GM21576 (cell line): ENCODE results near the gene PCDHB16.
"Not testable (repeated sequence)": the region's sequence is repeated elsewhere in the genome, so short reads cannot be mapped to it uniquely, and the experiment has no call there.

Experiments used
- ATAC-seq: cut with Tn5 transposase; IDR thresholded peaks from one replicate; pipeline ENCODE4 v1.9.1; 2021; ENCODE audit warnings: mild to moderate bottlenecking, moderate library complexity; ENCODE audit not compliant: unreplicated experiment

Gene PCDHB16

DNA sequence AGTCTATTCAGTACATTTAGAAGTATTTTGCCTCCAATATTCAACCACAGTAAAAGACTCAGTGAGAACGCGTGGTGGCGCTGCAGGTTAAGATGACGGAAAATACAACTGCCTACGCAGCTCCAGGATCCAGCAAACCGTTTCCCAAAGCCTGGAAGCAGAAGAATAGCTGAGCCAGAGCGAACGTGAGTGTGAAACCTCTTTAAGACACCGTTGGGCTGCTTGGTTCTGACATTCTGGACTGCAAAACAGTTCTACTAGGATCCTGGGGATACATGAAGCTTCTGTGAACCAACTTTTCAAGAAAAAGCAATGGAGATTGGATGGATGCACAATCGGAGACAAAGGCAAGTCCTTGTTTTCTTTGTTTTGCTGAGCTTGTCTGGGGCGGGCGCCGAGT lies at the start of gene PCDHB16:
PCDHB16 (plus strand) TSS at position 140 of the 400 bp plus-strand sequence; CDS start at position 313, 173 bp downstream.
- ATAC-seq: no peak

DNA sequence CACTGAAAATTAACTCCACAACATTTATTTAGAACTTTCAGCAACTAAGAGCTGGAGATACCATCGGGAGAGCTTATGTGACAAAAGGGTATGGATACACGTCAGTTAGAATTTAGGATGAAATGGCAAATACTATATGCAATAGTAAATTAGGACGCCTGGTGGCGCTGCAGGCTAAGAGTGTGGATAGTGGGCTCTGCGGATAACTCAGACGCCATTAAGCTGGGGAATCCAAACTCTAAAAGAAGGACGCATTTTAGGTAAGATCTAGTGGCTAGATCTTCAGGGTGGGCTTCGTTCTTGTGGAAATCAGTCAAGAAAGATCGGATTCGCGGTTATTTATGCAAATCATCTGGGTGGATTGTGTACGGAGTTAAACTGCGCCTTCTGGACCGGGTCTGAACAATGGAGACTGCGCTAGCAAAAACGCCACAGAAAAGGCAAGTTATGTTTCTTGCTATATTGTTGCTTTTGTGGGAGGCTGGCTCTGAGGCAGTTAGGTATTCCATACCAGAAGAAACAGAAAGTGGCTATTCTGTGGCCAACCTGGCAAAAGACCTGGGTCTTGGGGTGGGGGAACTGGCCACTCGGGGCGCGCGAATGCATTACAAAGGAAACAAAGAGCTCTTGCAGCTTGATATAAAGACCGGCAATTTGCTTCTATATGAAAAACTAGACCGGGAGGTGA lies 47.0 kb upstream of the PCDHB16 start, which contains the start of gene PCDHB5:
PCDHB5 (plus strand) TSS at position 177 of the 688 bp plus-strand sequence; CDS start at position 406, 229 bp downstream.
- ATAC-seq: no peak

DNA sequence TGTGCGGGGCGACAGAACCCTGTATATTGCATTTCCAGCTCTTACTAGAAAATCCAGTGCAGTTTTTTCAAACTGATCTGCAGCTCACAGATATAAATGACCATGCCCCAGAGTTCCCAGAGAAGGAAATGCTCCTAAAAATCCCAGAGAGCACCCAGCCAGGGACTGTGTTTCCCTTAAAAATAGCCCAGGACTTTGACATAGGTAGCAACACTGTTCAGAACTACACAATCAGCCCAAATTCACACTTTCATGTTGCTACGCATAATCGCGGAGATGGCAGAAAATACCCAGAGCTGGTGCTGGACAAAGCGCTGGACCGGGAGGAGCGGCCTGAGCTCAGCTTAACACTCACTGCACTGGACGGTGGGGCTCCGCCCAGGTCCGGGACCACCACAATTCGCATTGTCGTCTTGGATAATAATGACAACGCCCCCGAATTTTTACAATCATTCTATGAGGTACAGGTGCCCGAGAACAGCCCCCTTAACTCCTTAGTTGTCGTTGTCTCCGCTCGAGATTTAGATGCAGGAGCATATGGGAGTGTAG lies 46.4 kb upstream of the PCDHB16 start:
- ATAC-seq: no peak

DNA sequence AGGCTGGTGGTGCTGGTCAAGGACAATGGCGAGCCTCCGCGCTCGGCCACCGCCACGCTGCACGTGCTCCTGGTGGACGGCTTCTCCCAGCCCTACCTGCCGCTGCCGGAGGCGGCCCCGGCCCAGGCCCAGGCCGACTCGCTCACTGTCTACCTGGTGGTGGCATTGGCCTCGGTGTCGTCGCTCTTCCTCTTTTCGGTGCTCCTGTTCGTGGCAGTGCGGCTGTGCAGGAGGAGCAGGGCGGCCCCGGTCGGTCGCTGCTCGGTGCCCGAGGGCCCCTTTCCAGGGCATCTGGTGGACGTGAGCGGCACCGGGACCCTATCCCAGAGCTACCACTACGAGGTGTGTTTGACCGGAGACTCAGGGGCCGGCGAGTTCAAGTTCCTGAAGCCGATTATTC lies 44.8 kb upstream of the PCDHB16 start:
- not testable (repeated sequence) for ATAC-seq

DNA sequence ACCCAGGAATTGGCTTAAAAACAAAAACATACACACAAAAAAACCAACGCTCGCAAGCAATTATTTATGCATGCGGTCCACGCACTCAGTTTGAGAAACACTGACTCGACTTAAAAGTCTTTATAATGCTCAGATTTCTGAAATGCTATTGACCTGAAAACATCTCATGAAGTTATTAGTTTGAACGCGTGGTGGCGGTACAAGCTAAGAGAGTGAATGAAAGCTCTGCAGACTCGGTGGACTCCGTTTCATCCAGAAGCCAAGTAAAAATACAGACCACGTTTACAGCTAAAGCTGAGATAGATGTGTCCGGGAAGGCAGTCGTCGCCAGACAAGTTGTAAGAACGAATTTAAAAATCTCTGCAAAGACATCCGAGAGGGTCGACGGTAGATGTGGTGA lies 32.4 kb upstream of the PCDHB16 start, which contains the start of gene PCDHB6:
PCDHB6 (plus strand) TSS at position 246 of the 400 bp plus-strand sequence. CDS start 201 bp downstream, outside the sequence.
- no peak for ATAC-seq

DNA sequence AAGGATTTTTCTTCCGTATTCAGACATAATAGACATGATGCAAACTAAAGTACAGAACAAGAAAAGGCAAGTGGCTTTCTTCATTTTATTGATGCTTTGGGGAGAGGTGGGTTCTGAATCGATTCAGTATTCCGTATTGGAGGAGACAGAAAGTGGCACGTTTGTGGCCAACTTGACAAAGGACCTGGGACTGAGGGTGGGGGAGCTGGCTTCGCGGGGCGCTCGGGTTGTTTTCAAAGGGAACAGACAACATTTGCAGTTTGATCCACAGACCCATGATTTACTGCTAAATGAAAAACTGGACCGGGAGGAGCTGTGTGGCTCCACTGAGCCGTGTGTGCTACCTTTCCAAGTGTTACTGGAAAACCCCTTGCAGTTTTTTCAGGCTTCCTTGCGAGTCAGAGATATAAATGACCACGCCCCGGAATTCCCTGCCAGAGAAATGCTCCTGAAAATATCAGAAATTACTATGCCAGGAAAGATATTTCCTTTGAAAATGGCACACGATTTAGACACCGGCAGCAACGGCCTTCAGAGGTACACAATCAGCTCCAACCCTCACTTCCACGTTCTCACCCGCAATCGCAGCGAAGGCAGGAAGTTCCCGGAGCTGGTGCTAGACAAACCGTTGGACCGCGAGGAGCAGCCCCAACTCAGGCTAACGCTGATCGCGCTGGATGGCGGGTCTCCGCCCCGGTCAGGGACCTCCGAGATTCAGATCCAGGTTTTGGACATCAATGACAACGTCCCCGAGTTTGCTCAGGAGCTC lies 31.8 kb upstream of the PCDHB16 start:
- ATAC-seq: no peak

DNA sequence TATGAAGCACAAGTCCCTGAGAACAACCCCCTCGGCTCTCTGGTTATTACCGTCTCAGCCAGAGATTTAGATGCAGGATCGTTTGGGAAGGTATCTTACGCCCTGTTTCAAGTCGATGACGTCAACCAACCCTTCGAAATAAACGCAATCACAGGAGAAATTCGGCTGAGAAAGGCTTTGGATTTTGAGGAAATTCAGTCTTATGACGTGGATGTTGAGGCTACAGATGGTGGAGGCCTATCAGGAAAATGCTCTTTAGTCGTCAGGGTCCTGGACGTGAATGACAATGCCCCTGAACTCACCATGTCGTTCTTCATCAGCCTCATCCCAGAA lies 31.2 kb upstream of the PCDHB16 start:
- no peak for ATAC-seq

DNA sequence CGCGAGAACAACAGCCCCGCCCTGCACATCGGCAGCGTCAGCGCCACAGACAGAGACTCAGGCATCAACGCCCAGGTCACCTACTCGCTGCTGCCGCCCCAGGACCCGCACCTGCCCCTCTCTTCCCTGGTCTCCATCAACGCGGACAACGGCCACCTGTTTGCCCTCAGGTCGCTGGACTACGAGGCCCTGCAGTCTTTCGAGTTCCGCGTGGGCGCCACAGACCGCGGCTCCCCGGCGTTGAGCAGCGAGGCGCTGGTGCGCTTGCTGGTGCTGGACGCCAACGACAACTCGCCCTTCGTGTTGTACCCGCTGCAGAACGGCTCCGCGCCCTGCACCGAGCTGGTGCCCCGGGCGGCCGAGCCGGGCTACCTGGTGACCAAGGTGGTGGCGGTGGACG lies 30.6 kb upstream of the PCDHB16 start:
- ATAC-seq: not testable (repeated sequence)

DNA sequence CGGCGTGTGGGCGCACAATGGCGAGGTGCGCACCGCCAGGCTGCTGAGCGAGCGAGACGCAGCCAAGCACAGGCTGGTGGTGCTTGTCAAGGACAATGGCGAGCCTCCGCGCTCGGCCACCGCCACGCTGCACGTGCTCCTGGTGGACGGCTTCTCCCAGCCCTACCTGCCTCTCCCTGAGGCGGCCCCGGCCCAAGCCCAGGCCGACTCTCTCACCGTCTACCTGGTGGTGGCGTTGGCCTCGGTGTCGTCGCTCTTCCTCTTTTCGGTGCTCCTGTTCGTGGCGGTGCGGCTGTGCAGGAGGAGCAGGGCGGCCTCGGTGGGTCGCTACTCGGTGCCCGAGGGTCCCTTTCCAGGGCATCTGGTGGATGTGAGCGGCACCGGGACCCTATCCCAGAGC lies 30.1 kb upstream of the PCDHB16 start:
- not testable (repeated sequence) for ATAC-seq

DNA sequence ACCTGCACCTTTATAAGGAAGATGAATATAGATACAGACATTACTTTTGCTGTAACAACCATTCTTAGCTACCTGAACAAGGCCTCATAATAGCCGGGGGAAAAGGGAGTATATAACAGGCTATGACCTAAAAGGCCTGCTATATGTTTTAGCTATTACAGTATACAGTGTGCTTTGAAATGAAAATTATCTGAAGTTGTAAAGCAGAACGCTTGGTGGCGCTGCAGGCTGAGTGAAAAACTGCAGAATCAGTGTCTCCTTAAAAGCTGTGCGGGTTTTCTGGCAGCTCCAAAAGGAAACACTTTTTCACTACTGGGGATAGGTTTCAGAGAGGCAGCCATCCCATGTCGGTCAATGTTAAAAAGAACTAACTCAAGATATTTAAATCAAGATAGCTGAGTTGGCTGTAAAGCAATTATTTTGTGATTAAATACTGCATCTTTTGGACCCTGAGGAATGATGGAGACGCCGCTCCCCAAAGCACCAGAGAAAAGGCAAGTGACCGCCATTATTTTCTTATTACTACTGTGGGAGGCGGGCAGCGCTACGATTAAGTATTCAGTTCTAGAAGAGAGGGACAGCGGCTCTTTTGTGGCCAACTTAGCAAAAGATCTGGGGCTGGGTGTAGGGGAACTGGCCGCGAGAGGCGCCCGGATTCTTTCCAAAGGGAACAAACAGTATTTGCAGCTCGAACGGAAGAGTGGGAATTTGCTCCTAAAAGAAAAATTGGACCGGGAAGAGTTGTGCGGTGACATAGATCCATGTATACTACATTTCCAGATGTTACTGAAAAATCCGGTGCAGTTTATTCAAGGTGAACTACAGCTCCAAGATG lies 26.4 kb upstream of the PCDHB16 start:
- no peak for ATAC-seq

DNA sequence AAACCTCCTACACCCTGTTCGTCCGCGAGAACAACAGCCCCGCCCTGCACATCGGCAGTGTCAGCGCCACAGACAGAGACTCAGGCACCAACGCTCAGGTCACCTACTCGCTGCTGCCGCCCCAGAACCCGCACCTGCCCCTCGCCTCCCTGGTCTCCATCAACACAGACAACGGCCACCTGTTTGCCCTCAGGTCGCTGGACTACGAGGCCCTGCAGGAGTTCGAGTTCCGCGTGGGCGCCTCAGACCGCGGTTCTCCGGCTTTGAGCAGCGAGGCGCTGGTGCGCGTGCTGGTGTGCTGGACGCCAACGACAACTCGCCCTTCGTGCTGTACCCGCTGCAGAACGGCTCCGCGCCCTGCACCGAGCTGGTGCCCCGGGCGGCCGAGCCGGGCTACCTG lies 24.8 kb upstream of the PCDHB16 start:
- ATAC-seq: not testable (repeated sequence)

DNA sequence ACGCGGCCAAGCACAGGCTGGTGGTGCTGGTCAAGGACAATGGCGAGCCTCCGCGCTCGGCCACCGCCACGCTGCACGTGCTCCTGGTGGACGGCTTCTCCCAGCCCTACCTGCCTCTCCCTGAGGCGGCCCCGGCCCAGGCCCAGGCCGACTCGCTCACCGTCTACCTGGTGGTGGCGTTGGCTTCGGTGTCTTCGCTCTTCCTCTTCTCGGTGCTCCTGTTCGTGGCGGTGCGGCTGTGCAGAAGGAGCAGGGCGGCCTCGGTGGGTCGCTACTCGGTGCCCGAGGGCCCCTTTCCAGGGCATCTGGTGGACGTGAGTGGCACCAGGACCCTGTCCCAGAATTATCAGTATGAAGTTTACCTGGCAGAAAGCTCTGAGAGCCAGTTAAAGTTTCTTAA lies 24.3 kb upstream of the PCDHB16 start:
- not testable (repeated sequence) for ATAC-seq

DNA sequence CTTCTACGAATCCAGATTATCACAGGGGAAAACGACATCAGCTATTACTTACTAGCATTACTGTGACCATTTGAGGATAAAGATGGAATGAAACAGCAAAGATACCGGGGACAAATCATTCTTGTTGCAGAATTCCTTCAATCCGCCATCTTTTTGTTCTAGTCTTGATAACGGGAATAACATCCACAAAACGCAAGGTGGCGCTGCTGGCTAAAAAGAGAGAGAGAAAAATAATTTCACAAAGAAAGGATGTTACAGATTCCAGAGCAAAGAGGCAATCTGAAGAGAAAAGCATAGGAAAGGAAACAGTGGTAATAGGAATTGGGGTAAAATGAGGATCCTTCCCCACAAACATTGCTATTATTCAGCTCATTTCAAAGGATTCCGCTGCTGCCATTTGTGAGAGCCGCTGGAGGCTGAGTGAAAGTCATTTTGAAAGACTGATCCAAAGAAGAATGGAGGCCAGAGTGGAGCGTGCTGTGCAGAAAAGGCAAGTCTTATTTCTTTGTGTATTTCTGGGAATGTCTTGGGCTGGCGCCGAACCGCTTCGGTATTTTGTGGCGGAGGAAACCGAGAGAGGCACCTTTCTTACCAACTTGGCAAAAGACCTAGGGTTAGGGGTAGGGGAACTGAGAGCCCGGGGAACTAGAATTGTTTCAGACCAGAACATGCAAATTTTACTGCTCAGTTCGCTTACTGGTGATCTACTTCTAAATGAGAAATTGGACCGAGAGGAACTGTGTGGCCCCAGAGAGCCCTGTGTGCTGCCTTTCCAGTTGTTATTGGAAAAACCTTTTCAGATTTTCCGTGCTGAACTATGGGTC lies 9.6 kb upstream of the PCDHB16 start, which contains the start of gene PCDHB7:
PCDHB7 (plus strand) TSS at position 264 of the 824 bp plus-strand sequence; CDS start at position 456, 192 bp downstream.
- no peak for ATAC-seq

DNA sequence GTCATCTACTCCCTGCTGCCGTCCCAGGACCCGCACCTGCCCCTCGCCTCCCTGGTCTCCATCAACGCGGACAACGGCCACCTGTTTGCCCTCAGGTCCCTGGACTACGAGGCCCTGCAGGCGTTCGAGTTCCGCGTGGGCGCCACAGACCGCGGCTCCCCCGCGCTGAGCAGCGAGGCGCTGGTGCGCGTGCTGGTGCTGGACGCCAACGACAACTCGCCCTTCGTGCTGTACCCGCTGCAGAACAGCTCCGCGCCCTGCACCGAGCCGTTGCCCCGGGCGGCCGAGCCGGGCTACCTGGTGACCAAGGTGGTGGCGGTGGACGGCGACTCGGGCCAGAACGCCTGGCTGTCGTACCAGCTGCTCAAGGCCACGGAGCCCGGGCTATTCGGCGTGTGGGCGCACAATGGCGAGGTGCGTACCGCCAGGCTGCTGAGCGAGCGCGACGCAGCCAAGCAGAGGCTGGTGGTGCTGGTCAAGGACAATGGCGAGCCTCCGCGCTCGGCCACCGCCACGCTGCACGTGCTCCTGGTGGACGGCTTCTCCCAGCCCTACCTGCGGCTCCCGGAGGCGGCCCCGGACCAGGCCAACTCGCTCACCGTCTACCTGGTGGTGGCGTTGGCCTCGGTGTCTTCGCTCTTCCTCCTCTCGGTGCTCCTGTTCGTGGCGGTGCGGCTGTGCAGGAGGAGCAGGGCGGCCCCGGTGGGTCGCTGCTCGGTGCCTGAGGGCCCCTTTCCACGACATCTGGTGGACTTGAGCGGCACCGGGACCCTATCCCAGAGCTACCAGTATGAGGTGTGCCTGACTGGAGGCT lies 7.7 kb upstream of the PCDHB16 start:
- ATAC-seq: not testable (repeated sequence)

DNA sequence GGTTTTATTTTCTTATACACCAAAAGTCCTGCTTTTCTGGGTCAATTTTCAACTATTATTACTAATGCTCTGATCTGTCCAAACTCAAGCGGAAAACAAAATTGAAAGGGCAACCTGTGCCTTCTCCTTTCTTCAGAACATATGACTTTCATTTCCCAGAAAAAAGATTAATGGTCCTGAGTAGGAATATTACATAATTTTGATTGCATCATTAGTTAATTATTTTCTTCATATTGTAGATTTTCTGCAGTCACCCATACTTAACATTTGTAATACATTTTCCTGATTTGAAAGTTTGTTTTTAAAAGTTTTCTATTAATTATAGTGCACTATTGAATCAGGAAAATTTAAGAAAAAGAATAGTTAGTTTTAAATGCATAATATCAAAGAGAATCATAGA lies 6.3 kb upstream of the PCDHB16 start:
- ATAC-seq: no peak

DNA sequence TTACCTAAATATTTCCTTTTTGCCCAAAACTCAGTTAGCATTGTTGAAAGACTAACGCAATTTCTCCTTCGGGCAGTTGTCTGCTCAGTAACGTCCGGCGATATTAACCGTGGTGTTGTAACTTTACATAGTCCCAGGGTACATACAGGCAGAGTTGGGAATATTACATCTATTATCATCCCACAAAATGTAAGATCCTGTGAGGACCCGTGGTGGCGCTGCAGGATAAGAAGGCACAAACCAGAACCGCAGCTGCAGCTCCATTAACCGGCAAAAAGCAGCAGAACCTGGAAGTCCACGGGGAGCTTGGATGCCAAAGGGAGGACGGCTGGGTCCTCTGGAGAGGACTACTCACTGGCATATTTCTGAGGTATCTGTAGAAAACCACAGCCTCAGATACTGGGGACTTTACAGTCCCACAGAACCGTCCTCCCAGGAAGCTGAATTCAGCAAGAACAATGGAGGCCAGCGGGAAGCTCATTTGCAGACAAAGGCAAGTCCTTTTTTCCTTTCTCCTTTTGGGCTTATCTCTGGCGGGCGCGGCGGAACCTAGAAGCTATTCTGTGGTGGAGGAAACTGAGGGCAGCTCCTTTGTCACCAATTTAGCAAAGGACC lies 4.5 kb upstream of the PCDHB16 start, which contains the start of gene PCDHB8:
PCDHB8 (plus strand) TSS at position 214 of the 615 bp plus-strand sequence; CDS start at position 459, 245 bp downstream.
- ATAC-seq: not testable (repeated sequence)

DNA sequence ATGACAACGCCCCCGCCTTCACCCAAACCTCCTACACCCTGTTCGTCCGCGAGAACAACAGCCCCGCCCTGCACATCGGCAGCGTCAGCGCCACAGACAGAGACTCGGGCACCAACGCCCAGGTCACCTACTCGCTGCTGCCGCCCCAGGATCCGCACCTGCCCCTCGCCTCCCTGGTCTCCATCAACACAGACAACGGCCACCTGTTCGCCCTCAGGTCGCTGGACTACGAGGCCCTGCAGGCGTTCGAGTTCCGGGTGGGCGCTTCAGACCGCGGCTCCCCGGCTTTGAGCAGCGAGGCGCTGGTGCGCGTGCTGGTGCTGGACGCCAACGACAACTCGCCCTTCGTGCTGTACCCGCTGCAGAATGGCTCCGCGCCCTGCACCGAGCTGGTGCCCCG lies 2.8 kb upstream of the PCDHB16 start:
- not testable (repeated sequence) for ATAC-seq

DNA sequence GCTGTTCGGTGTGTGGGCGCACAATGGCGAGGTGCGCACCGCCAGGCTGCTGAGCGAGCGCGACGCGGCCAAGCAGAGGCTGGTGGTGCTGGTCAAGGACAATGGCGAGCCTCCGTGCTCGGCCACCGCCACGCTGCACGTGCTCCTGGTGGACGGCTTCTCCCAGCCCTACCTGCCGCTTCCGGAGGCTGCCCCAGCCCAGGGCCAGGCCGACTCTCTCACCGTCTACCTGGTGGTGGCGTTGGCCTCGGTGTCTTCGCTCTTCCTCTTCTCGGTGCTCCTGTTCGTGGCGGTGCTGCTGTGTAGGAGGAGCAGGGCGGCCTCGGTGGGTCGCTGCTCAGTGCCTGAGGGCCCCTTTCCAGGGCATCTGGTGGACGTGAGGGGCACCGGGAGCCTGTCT lies 2.3 kb upstream of the PCDHB16 start:
- ATAC-seq: not testable (repeated sequence)
